WTC11 (cell line): ENCODE results near the gene EFEMP2.
"Not testable (repeated sequence)": the region's sequence is repeated elsewhere in the genome, so short reads cannot be mapped to it uniquely, and the experiment has no call there.

Experiments used
- CTCF ChIP-seq: fragments of 200-600 bp; IDR thresholded peaks from 2 replicates; pipeline ENCODE4 v1.8.0; 2022; ENCODE audit warnings: antibody characterized with exemption
- FOXJ3 ChIP-seq: sonication (generic); formaldehyde crosslinking; IDR thresholded peaks from 2 replicates; pipeline ENCODE4 v1.9.0; 2021; ENCODE audit warnings: missing genetic modification reagents, mild to moderate bottlenecking, borderline replicate concordance
- JAZF1 ChIP-seq: fragments of 250-450 bp; sonication (Bioruptor Pico); IDR thresholded peaks from 2 replicates; pipeline ENCODE4 v1.9.0; 2021; ENCODE audit warnings: moderate library complexity, mild to moderate bottlenecking, inconsistent platforms
- NR1H2 ChIP-seq: sonication (generic); formaldehyde crosslinking; IDR thresholded peaks from 2 replicates; pipeline ENCODE4 v1.9.0; 2021; ENCODE audit warnings: mild to moderate bottlenecking, moderate library complexity, missing genetic modification reagents
- ZNF232 ChIP-seq: sonication (generic); formaldehyde crosslinking; IDR thresholded peaks from 2 replicates; pipeline ENCODE4 v1.8.0; 2022; ENCODE audit warnings: mild to moderate bottlenecking, missing genetic modification reagents

DNA sequence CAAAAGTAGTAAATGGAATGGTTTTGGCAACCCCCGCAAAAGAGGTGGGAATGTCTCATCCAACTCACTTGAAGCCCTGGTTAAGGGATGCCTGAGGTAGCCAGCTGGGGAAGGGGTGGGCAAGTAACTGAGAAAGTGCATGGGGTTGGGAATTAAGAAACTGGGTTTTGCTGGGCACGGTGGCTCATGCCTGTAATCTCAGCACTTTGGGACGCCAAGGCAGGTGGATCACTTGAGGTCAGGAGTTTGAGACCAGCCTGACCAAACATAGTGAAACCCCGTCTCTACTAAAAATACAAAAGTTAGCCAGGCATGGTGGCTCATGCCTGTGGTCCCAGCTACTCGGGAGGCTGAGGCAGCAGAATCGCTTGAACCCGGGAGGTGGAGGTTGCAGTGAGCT lies 23.9 kb downstream of the EFEMP2 start:
- not testable (repeated sequence) for TF ChIP-seq CTCF; FOXJ3 (CRISPR knock-in tag); ZNF232 (CRISPR knock-in tag); NR1H2 (CRISPR knock-in tag); JAZF1 (CRISPR knock-in tag)
